Measurements from ENCODE around the gene SLC2A4. TPM values are rescaled to one million over a fixed set of nuclear protein-coding genes. Genes with fewer than 3 reads are reported as not detected.

SLC2A4 gene
- total RNA-seq, 4 donors from 2014 or later = 1.8 to 25.9 (median 12.6) TPM

GRCh38 chr17:7311110-7311705, 29.7 kb downstream of the SLC2A4 start:
- Histone ChIP-seq H3K27me3 (no peaks in the 10 kb centered on the region), H3K27ac (no peak overlapping the region), H3K4me3 (no peak overlapping the region), H3K9me3 (no peaks in the 10 kb centered on the region), H3K4me1 (peaks cover 10 to 17% of the 10 kb centered on the region in 2 donors), H3K36me3 (no peaks in the 10 kb centered on the region)
- no peak for DNase-seq
- intact Hi-C loops (cut with DNase I; ENCODE audit: low total_unique reads) = no loop called here
- TF ChIP-seq CTCF (IDR thresholded peaks at IDR 0.05) (no peak), POLR2A (IDR thresholded peaks at IDR 0.05) (no peak)

- Histone ChIP-seq H3K36me3 (no peaks in the 10 kb centered on the region), H3K27me3 (no peaks in the 10 kb centered on the region), H3K4me3 (no peak overlapping the region), H3K27ac (no peak overlapping the region), H3K9me3 (no peaks in the 10 kb centered on the region), H3K4me1 (peaks cover 10 to 17% of the 10 kb centered on the region in 2 donors)
- DNase-seq = no peak
- TF ChIP-seq CTCF (IDR thresholded peaks at IDR 0.05) (no peak), POLR2A (IDR thresholded peaks at IDR 0.05) (no peak)
- intact Hi-C loops (cut with DNase I; ENCODE audit: low total_unique reads) = no loop called here
These were observed 31.0 kb downstream of the SLC2A4 start for GRCh38 chr17:7312432-7313087.

GRCh38 chr17:7313088-7313889, 31.8 kb downstream of the SLC2A4 start:
- H3K4me1 ChIP-seq = peaks cover 10 to 17% of the 10 kb centered on the region in 2 donors
- H3K36me3 ChIP-seq = no peaks in the 10 kb centered on the region
- no peak overlapping the region for H3K4me3 ChIP-seq
- no peak for DNase-seq
- no peaks in the 10 kb centered on the region for H3K9me3 ChIP-seq
- intact Hi-C loops (cut with DNase I; ENCODE audit: low total_unique reads) = no loop called here
- TF ChIP-seq POLR2A (IDR thresholded peaks at IDR 0.05) (no peak), CTCF (IDR thresholded peaks at IDR 0.05) (no peak)
- H3K27me3 ChIP-seq = no peaks in the 10 kb centered on the region
- H3K27ac ChIP-seq = no peak overlapping the region

GRCh38 chr17:7313890-7314718, 32.6 kb downstream of the SLC2A4 start:
- peak overlapping the region; percentile 72 to 74 for H3K4me3 ChIP-seq
- peak overlapping the region; percentile 91 to 96 for H3K27ac ChIP-seq
- peaks cover 10 to 14% of the 10 kb centered on the region in 2 donors for H3K4me1 ChIP-seq
- TF ChIP-seq CTCF (IDR thresholded peaks at IDR 0.05) (no peak), POLR2A (IDR thresholded peaks at IDR 0.05) (no peak)
- H3K27me3 ChIP-seq = no peaks in the 10 kb centered on the region
- no peaks in the 10 kb centered on the region for H3K36me3 ChIP-seq
- no peaks in the 10 kb centered on the region for H3K9me3 ChIP-seq
- DNase-seq = no peak
- intact Hi-C loops (cut with DNase I; ENCODE audit: low total_unique reads) = no loop called here
